G401.6 (cell line): Measurements from ENCODE around the gene PXDC1.

ENCODE experiments used
- FAIRE-seq: peaks from 2 replicates; lab custom pipeline; 2012; peaks lifted over from hg19 to GRCh38; lab: Jason Lieb, UNC

PXDC1 gene

DNA sequence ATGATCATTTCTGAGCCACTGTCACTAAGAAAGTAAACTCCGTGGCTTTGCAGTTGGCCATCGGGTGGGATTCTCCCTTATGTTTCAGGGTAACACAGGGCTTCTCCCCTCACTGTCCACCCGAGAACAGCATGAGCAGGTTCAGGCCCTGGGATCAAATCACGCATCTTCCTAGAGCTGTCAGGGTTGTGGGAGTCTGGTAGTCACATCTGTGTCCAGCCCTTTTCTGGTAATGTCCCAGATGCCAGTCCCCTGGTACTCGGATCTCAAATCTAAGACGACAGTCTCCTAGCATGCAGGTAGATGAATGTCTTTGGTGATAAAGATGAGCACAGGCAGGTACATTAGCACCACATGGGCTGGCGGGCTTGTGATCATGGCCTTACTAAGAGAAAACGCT lies 4.8 kb downstream of the PXDC1 start:
- FAIRE-seq = no peak

DNA sequence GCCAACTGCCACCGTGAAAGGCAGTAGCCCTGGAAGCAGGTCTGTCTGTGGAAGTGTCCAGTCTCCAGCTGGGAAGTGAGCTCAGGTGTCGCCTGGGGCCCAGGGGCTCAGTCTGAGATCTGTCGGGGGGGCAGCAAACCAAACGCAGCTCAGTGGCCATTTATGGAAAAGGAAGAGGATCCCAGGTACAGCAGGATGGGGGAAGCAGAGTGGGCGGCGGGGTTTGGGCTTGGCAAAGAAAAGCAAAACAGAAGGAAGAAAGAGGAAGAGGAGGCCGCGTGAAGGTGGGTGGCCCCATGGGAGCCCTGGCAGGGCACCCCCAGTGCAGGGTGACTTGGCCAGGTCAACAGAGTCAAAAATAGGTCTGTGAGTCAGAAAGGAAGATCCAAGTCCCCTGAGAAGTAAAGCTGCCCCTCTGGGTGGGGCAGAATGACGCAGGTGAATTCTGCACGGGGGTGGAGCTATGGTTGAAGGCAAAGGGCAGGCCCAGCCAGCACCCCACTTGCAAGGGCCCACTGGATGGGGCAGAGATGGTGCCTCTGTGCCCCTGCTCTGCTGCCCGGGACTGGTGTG lies 5.3 kb downstream of the PXDC1 start:
- FAIRE-seq = no peak

DNA sequence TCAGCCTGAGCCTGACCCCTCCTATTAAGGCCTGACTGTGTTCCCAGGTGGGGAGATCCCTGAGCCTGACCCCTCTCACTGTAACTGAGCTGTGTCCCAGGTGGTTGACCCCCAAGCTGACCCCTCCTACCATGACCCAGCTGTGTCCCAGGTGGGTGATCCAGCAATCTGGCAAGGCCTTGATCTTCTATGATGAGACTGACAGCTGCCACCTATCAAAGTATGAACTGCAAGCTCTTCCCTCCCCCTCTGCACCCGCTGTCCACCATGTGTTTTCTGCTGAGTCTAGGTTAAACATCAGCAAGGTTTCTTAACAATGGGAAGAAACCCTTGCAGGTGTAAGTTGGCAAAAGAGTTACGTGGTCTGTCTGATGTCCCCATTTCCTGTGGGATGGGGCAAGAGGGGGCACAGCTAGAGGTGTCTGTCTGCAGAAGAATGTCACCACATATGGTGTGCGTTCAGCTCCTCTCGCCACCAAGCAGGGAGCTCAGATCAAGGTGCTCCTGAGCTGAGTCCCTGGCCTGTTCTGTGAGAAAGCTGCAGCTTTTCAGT lies 5.9 kb downstream of the PXDC1 start:
- FAIRE-seq = no peak

DNA sequence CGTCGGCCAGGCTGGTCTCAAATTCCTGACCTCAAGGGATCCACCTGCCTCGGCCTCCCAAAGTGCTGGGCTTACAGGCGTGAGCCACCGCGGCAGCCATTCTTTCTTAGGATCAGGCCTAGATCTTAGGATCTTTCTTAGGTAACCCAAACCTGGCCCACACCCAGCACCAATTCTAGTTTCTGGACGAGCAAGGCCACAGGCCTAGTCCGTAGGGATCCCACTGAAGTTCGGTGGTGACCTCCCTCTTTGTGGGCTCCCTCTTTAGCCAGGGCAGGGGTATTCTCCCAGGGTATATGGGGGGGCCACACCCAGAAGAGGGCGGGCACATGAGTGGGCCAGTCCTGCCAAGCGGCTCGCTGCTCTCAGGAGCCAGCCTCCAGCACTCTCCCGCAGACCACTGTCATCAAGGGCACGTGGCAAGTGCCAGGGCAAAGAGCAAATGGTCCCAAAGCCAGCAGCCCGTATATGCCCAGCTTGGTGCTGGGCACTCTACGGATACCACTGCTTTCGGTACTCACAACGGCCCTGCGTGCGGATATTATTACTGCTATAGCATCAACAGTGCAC lies 6.5 kb downstream of the PXDC1 start:
- no peak for FAIRE-seq

DNA sequence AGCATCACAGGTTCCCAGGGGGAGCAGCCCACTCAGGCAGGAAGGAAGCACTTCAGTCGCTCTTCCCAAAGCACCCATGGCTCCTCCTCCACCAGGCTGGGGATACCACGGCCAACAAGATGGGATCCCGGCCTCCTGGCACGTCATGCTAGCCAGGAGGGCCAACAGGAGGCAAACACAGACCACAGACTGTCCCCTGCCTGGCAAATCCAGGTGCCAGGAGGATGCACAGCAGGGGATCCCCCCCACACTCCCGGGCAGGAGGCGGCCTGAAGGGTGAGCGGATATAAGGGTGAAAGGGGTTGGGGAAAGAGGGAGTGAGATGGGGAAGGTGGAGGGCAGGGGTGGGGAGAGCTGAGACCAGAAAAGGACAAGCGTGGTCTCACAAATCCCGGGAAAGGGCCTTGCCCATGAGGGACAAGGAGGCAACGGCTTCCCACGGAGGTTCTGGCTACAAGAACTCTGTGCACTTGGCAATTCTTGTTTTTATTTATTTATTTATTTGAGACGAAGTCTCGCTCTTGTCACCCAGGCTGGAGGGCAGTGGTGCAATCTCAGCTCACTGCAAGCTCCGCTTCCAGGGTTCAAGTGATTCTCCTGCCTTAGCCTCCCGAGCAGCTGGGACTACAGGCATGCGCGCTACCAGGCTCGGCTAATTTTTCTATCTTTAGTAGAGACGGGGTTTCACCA lies 7.2 kb downstream of the PXDC1 start:
- FAIRE-seq = no peak

DNA sequence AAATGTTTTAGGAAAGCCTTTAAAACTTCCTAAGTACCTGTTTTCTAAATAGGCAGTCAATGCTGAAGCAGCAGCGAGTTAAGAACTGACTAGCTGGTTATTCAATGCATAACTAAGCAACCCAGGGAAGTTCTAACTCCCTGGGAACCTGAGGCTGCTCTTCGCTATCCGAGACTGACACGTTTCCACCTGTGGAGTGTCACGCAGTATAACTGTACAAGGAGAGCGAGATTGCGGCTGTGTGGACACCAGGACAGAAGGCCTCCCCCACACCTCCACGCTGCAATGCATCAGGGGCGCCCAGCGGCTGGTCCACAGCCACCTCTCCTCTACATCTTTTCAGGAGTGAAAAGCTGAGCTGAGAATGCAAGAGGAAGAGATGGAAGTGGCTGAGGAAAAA lies 8.0 kb downstream of the PXDC1 start:
- no peak for FAIRE-seq

DNA sequence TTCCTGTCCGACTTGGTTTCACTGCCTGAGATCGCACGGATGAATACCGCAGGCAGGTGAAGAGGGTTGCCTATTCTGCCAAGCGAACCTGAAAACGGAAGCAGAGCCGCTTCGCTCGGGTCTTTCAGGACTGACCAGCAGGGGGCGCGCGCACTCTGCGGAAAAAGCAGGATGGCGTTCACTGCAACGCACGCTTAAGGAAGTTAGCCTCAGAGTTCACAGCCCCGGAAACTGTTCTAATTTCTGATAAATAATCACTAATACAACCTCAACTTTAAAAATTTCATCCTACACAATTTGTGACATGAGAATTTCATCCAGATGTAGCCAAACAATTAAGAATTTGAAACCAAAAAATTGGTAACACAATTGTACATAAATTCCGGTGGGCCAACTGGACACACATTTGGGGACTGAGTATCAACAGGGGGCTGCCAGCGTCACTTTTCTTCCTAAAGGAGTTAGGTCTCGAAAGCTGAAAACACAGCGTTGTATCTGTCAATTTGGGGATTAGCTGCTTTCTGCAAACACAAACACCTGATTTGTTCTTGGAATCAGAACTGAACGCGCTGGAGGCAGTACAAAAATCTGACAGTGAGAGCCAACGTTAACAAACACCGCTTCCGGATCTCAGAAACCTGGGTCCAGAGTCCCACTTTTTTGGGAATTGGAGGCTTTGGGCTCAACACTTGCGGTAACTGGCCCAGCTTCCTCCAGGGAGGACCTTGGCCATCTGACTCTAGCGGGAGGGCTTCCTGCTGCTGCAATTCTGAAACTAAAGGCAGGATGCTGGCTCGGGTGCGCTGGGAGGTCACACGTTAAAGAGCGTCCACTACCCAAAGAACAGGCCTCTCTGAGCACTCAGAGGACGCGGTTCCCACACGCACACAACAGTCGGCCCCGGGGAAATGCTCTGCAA lies 8.8 kb downstream of the PXDC1 start:
- peak; percentile 60 for FAIRE-seq

DNA sequence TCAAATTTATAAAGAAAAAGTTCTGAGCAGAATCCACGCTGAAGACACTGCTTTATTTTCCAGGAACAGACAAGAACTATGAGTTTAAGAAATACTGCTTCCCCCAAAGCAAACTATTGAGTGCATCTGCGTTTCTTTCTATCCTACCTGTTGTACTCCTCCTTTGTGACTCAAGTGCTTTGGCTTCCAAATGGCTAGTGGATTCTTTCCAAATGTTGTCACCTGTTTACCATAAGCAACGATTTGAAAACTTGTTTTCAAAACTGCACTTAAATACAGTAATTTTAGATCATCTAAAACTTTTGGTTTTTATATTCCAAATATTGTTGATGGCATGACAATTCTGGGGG lies 9.5 kb downstream of the PXDC1 start:
- no peak for FAIRE-seq

DNA sequence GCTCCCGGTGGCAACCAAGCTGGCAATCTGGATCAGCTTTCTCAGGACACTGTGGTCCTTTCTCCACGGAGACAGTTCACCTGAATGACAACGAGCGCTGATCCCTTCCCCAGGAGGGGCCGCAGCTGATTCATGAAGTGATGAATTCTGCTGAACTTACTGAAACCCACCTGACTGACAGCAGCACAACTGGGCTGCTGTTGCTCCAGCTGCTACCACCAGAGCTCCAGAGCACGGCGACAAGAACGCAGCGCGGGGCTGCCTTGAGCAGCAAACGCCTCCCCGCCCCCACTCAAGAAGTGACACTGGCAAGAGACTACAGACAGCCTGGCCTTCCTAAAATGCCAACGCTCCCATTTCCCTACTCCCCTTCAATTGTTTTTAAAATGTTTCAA lies 10.0 kb downstream of the PXDC1 start:
- no peak for FAIRE-seq

DNA sequence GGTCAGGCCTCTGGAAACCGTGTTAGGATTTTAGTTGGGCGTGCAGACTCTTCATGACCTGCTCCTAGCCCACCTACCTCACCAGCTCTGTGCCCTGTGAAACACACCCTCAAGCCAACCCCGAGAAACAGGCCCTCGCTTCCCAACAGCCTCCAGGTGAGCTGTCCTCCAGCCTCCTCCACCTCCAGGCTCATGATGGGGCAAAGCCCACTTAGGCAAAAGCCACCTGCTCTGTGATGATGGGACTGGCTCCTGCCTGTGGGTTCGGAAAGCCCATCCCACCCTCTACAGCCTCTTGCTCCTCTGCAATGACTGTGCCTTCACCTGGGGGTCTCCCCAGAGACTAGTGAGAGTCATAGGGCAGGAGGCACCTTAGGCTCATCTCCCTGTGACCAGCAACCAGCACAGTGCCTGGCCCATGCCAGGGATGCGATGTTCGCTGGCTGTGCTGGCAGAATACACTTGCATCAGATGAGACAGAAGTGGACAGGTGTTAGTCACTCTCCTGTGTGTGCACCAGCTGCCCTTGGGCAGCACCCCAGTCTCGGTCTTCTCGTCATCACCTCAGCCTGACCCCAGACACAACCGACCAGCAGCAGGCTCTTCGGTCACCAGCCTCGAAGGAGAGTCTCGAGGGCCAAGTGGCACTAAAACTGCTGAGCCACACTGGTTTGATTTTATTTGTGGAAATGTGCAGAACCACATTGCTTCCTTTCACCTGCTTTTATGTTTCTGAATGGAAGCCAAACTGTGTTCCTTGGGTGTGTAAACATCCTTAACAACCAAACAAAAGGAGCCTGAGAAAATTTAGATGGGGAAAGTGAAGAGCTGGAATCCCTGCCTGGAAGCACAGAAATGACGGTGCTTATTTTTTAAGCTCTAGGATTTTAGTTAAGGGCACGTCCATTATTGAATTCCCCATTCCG lies 10.7 kb downstream of the PXDC1 start:
- FAIRE-seq = no peak

DNA sequence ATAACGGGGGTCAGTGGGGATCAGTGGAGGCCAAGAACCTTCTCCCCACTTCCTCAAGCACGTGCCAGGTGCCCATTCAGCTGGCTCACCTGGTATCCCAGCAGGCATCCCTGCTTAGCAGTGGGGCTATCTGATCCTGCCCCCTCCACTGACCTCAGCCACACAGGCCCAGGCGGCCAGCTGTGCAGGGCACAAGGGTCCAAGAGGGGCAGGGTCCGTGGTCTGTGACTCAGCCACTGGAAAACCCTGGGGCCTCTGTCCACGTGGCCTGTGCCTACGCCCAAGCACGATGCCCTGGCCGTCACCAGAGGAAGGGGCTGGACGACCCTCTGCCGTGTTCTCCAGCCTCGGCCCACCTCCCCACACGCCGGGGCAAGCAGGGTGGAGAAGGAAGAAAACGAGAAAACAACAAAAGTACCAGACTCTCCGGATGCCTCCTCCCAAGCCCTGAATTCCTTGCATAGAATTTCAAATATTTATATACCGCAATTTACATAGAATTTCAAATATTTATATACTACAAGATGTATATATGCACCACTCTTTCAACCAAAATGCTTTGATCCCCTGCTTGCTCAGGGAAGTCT lies 12.1 kb downstream of the PXDC1 start:
- no peak for FAIRE-seq

DNA sequence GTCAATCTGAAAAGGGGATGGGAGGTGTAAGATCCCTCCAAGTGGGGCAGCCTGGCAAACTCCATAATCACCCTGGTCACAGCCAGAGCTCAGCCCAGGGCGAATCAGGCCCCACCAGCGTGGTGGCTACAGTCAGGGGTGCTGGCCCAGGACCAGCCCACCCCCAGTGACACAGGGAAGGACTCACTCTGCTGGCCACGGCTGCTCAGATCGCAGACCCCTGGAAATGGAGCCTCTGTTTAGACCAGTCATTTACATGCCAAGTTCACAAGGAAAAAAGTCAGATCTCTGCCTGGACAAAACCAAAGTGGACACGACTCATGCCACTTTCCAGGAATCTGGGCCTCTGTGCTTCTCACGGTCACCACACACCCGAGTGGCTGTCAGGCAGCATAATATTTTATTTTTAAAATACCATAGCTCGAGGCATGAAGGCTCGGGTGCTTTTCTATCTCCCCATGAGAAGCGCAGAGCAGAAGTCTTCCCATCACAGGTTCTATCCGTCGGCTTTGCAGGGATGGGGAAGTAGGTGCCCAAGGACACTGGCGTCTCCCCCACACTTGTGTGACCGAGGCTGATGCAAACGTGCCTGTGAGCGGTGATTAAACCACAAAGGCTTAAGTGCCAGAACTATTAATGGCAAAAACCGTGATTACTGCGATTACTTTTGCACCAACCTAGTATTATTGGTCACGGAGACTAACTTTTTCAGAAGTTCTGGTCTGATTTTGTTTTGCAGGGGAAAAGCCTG lies 13.0 kb downstream of the PXDC1 start:
- FAIRE-seq = no peak

DNA sequence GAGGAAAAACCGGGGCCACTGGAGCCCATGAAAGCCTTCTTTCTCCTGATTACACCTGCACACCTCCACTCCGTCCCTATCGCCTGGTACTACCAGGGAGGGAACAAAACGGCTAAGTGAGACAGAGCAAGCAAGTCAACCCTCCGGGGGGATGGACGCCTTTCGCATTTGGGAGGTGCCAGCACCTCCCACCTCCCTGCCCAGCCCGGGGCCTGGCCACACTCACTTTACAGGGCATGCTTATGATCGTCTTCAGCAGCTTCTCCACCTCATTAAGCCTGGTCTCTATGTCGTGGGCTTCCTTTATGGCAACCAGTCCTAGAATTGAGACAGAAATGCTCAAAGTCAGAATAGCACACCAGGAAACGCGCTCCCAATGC lies 13.7 kb downstream of the PXDC1 start:
- FAIRE-seq = no peak

DNA sequence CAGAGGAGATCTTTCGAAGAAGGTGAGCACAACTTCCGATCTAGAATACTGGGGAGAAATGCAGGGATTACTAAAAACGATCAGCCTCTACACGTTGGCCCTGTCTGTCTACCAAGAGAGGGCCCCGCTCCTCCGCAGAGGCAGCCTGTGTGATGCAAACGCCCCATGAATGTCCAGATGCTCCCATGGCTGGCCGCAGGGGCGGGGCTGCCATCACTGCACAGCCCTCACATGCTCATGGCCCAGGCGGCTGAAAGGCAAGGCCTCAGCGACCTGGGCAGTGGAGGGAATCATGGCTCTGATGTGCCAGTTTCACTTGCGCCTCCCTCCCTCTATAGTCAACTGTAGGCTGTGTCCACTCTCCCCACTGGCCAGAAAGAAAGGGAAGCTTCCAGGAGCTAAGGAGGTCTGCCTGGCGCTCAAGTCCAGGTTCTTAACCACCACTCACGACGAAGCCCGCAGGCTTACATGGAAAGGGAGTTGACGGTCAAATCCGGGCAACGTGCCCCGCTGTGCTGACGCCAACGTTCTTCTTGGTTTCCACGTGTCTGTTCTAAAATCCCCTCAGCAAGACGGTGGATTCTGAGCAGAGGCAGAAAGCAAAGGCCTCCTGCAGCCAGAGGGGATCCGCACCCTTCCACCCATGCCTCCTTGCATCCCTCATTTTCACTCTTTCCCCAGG lies 14.2 kb downstream of the PXDC1 start:
- no peak for FAIRE-seq

DNA sequence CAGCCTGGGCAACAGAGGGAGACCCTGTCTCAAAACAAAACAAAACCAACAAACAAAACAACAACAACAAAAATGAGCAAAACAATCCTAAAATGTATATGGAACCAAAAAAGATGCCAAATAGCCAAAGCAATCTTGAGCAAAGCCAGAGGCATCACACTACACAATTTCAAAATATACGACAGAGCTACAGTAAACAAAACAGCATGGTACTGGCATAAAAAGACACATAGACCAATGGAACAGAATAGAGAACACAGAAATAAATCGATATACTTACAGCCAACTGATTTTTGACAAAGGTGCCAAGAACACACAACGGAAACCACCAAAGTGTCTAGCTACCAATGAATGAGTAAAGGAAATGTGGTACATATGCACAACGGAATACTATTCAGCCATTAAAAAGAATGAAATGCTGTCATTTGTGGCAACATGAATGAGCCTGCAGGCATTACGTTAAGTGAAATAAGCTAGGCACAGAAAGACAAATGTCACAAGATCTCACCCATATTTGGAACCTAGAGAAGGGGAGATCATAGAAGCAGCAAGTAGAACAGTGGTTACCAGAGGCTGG lies 16.4 kb downstream of the PXDC1 start:
- FAIRE-seq = no peak

DNA sequence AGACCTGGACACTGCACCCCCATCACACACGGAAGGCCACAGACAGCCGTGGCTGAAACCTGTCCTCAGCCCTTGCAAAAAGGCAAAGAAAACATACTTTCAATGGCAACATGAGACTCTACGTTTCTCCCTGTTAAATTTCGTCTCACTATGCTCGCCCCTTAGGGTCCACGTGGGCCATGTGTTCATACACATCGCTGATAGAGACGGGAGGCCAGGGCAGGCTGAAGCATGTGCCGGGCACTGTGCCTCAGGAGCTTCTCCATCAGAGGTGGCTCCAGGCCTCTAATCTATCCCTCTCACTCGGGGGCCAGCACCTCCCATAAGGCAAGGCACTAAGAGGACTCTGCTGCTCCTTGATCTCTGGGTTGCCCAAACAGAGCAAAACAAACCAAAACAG lies 17.5 kb downstream of the PXDC1 start:
- no peak for FAIRE-seq

DNA sequence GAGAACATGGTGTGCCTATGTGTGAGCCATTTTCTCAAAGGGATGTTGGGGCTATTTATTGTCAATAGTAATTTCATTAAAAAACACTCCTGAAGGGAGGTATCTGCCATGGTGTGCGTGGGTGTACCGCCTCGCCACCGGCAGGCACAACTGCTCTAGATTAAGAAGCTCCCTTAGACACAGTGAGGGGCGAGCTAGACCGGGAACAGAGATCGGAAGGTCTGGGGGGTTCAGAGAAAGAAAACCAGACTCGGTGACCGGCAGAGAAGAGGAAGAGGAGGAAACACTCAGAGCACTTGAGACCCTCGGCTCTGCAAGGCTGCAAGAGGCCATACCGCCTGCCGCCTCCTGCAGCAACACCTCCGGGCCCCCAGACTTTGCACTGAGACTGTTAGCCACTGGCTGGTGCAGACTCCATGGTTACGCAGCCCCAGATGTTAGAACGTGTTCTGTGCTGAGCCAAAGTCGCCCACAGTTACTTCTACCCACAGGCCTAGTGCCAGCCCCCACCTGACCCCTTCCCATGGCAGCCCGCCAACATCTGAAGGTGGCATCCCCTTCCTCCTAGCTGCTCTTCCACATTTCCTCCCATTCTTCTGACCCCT lies 18.1 kb downstream of the PXDC1 start:
- FAIRE-seq = no peak

DNA sequence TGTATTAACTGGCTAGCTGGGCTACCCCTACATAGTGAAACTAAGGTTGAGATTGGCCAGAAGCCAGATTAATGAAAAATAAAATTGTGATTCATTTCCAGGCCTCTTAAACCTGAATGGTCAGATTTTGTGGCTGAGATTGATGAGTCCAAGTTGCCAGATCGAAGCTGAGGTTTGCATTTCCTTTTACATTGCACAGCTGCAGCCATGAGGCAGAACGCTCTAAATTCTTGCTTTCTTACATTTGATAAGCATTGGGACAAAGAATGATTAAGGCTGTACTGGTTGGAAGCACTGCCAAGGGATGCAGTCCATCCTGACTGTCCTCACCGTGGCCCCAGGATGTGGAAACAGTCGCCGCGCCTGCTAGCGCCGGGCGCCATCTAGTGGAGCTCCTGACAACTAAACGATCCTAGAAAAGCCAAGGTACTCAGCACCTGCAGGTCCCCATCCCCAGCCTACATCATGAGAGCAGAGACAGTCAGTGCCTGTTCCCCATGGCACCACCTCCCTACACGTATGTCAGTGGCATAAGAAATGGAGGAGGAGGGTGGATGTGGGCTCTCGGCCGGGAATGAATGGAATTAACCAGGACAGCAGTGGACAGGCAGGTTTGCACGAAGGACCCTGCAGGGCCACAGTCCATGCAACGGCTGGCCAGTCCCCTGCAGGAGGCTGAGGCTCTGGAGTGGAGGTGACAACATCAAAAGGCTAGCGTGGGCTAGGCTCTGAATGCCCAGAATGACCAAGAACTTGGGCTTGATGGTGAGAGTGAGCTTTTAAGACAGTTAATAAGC lies 19.0 kb downstream of the PXDC1 start:
- FAIRE-seq = no peak
